Upper lobe of right lung (tissue), 1 donor: ENCODE results near the gene MLLT3. TPM values are rescaled to one million over a fixed set of nuclear protein-coding genes. Genes with fewer than 3 reads are reported as not detected.

Experiments
- ATAC-seq: fragments of 200-7000 bp; cut with Tn5 transposase; one replicate; pipeline ENCODE4 v1.9.1; 2020; ENCODE audit warnings: mild to moderate bottlenecking, moderate library complexity
- DNase-seq: peaks from one replicate; pipeline ENCODE4 v3.0.0-alpha.2; 2020
- H3K27ac ChIP-seq: fragments of 200-600 bp; one replicate; pipeline ENCODE4 v1.8.0; 2022
- H3K27me3 ChIP-seq: fragments of 200-600 bp; one replicate; pipeline ENCODE4 v1.8.0; 2022; ENCODE audit warnings: mild to moderate bottlenecking
- H3K36me3 ChIP-seq: fragments of 200-600 bp; one replicate; pipeline ENCODE4 v1.8.0; 2022
- H3K4me1 ChIP-seq: fragments of 200-600 bp; one replicate; pipeline ENCODE4 v1.8.0; 2022
- H3K4me3 ChIP-seq: fragments of 200-600 bp; one replicate; pipeline ENCODE4 v1.8.0; 2022; ENCODE audit warnings: mild to moderate bottlenecking
- H3K9me3 ChIP-seq: fragments of 200-600 bp; one replicate; pipeline ENCODE4 v1.8.0; 2022
- CTCF ChIP-seq: fragments of 200-600 bp; IDR thresholded peaks from one replicate; pipeline ENCODE4 v1.8.0; 2022; ENCODE audit warnings: antibody characterized with exemption
- intact Hi-C: fragments of 100-400 bp; cut with DNase I; formaldehyde crosslinking; loops from one replicate; pipeline ENCODE4 v1.11.0; 2022
- total RNA-seq: library from RNA; stranded (reverse); fragmentation: NEBNext Ultra II Directional; extraction: Animal tissue kit (Norgen Biotek cat#: 25700); gene quantifications from one replicate; pipeline ENCODE4 v1.2.1, GENCODE V29; 2021
- donor health status: DM: no; HTN: yes; CAD: no; lungs with severe emphysema.

Gene MLLT3
- total RNA-seq, 1 donor from 2014 or later = 15.4 TPM

GRCh38 chr9:20303066-20303465 lies 319.2 kb downstream of the MLLT3 start:
- H3K27me3 ChIP-seq = peaks cover 5% of the 10 kb centered on the region
- intact Hi-C loops = no loop called here
- TF ChIP-seq CTCF = no peak
- no peak overlapping the region for H3K27ac ChIP-seq
- H3K9me3 ChIP-seq = no peaks in the 10 kb centered on the region
- no peak for ATAC-seq
- no peak for DNase-seq
- no peaks in the 10 kb centered on the region for H3K36me3 ChIP-seq
- H3K4me3 ChIP-seq = no peak overlapping the region
- no peaks in the 10 kb centered on the region for H3K4me1 ChIP-seq

- no peaks in the 10 kb centered on the region for H3K9me3 ChIP-seq
- intact Hi-C loops = no loop called here
- H3K27me3 ChIP-seq = no peaks in the 10 kb centered on the region
- DNase-seq (no peak), ATAC-seq (no peak)
- TF ChIP-seq CTCF = no peak
- no peaks in the 10 kb centered on the region for H3K4me1 ChIP-seq
- H3K27ac ChIP-seq = no peak overlapping the region
- H3K4me3 ChIP-seq = no peak overlapping the region
- H3K36me3 ChIP-seq = no peaks in the 10 kb centered on the region
Observed at GRCh38 chr9:20302197-20302596, 320.1 kb downstream of the MLLT3 start.

GRCh38 chr9:20300430-20301115 lies 321.7 kb downstream of the MLLT3 start:
- Histone ChIP-seq H3K27me3 (no peaks in the 10 kb centered on the region), H3K4me3 (no peak overlapping the region), H3K27ac (no peak overlapping the region), H3K9me3 (no peaks in the 10 kb centered on the region), H3K4me1 (no peaks in the 10 kb centered on the region), H3K36me3 (no peaks in the 10 kb centered on the region)
- no peak for ATAC-seq
- DNase-seq = no peak
- no peak for TF ChIP-seq CTCF
- intact Hi-C loops = no loop called here

- Histone ChIP-seq H3K4me3 (no peak overlapping the region), H3K36me3 (no peaks in the 10 kb centered on the region), H3K4me1 (no peaks in the 10 kb centered on the region), H3K9me3 (no peaks in the 10 kb centered on the region), H3K27me3 (no peaks in the 10 kb centered on the region), H3K27ac (no peak overlapping the region)
- peak; percentile 29 for ATAC-seq
- no peak for TF ChIP-seq CTCF
- DNase-seq = no peak
- intact Hi-C loops = no loop called here
Observed at GRCh38 chr9:20297646-20298084, 324.6 kb downstream of the MLLT3 start.

- H3K4me3 ChIP-seq = no peak overlapping the region
- no peak for TF ChIP-seq CTCF
- H3K36me3 ChIP-seq = no peaks in the 10 kb centered on the region
- H3K9me3 ChIP-seq = no peaks in the 10 kb centered on the region
- DNase-seq (no peak), ATAC-seq (no peak)
- no peaks in the 10 kb centered on the region for H3K27me3 ChIP-seq
- intact Hi-C loops = no loop called here
- no peaks in the 10 kb centered on the region for H3K4me1 ChIP-seq
- no peak overlapping the region for H3K27ac ChIP-seq
Observed at GRCh38 chr9:20295555-20295954, 326.7 kb downstream of the MLLT3 start.
